HG03095 (cell line): ENCODE data around the gene TOP3B.

ENCODE experiments used
- ATAC-seq: cut with Tn5 transposase; IDR thresholded peaks from one replicate; pipeline ENCODE4 v1.9.1; 2021; ENCODE audit warnings: moderate library complexity; ENCODE audit not compliant: unreplicated experiment

Gene TOP3B

GRCh38 chr22:21982338-21982965 is at the start of gene TOP3B:
TSS of gene TOP3B (minus strand) at chr22:21982787. CDS start at chr22:21975709, 7,078 bp downstream.
- ATAC-seq = no peak

GRCh38 chr22:22031183-22031945 is 48.8 kb upstream of the TOP3B start:
- no peak for ATAC-seq

GRCh38 chr22:22030493-22031182 is 48.1 kb upstream of the TOP3B start:
- ATAC-seq = peak; percentile 64

- ATAC-seq = no peak
Measured at GRCh38 chr22:22027955-22028354, 45.4 kb upstream of the TOP3B start.

- peak; percentile 54 for ATAC-seq
Measured at GRCh38 chr22:22026157-22026831, 43.7 kb upstream of the TOP3B start.

- no peak for ATAC-seq
Measured at GRCh38 chr22:22025320-22026156, 43.0 kb upstream of the TOP3B start.

GRCh38 chr22:22024440-22024839 is 41.9 kb upstream of the TOP3B start:
- no peak for ATAC-seq

- ATAC-seq = no peak
Measured at GRCh38 chr22:22023581-22024137, 41.1 kb upstream of the TOP3B start.

GRCh38 chr22:22022947-22023534 is 40.5 kb upstream of the TOP3B start:
- ATAC-seq = no peak

GRCh38 chr22:22022255-22022840 is 39.8 kb upstream of the TOP3B start:
- ATAC-seq = no peak

- no peak for ATAC-seq
Measured at GRCh38 chr22:22021162-22021750, 38.7 kb upstream of the TOP3B start.

- no peak for ATAC-seq
Measured at GRCh38 chr22:22020425-22020852, 37.9 kb upstream of the TOP3B start.

GRCh38 chr22:22019659-22020424 is 37.3 kb upstream of the TOP3B start:
- ATAC-seq = no peak

GRCh38 chr22:22018825-22019658 is 36.5 kb upstream of the TOP3B start:
- no peak for ATAC-seq

GRCh38 chr22:22015631-22016030 is 33.0 kb upstream of the TOP3B start:
- ATAC-seq = no peak

- ATAC-seq = no peak
Measured at GRCh38 chr22:22014285-22014659, 31.7 kb upstream of the TOP3B start.

GRCh38 chr22:22013559-22014284 is 31.1 kb upstream of the TOP3B start:
- ATAC-seq = no peak
